Right atrium auricular region (tissue), 2 donors: ENCODE measurements around the gene NEGR1. TPM values are rescaled to one million over a fixed set of nuclear protein-coding genes. Genes with fewer than 3 reads are reported as not detected.

Experiments
- DNase-seq: peaks from one replicate; pipeline ENCODE4 v3.0.0-alpha.2; 2019; ENCODE audit warnings: low spot score
- H3K27ac ChIP-seq, 2 donors: fragments of 200-600 bp; sonication (generic); 1 replicate in 1 of 2; 2 replicates in 1 of 2; pipeline ENCODE4 v1.5.1; 2016 to 2019
- H3K27me3 ChIP-seq, 2 donors: fragments of 200-600 bp; sonication (generic); one replicate each; pipeline versions ENCODE4 v1.5.1 to v1.6.0; 2017 to 2019
- H3K36me3 ChIP-seq: fragments of 200-600 bp; sonication (generic); one replicate; pipeline ENCODE4 v1.5.1; 2016
- H3K4me1 ChIP-seq, 2 donors: fragments of 200-600 bp; sonication (generic); one replicate each; pipeline versions ENCODE4 v1.5.1 to v1.6.0; 2017 to 2019
- H3K4me3 ChIP-seq, 2 donors: fragments of 200-600 bp; sonication (generic); 1 replicate in 1 of 2; 2 replicates in 1 of 2; pipeline ENCODE4 v1.5.1; 2017 to 2019; ENCODE audit warnings: mild to moderate bottlenecking in 1 of 2, moderate library complexity in 1 of 2
- H3K9me3 ChIP-seq, 2 donors: fragments of 200-600 bp; sonication (generic); one replicate each; pipeline ENCODE4 v1.5.1; 2019
- CTCF ChIP-seq, 2 donors: fragments of 200-600 bp; sonication (generic); IDR thresholded peaks; one replicate each; pipeline ENCODE4 v1.5.1; 2019; ENCODE audit warnings: antibody characterized with exemption in 2 of 2
- total RNA-seq, 2 donors: library from RNA; depleted of rRNA; stranded (reverse); fragments of >200 nt; gene quantifications; one replicate each; pipeline ENCODE4 v1.1.0, GENCODE V29; 2016

NEGR1 gene
- total RNA-seq, 2 donors from 2014 or later = 9.3 to 9.9 TPM

- no peak overlapping the region for H3K4me3 ChIP-seq
- no peak for TF ChIP-seq CTCF (IDR thresholded peaks at IDR 0.05)
- H3K27me3 ChIP-seq = no peaks in the 10 kb centered on the region
- H3K36me3 ChIP-seq = no peaks in the 10 kb centered on the region
- H3K9me3 ChIP-seq = no peaks in the 10 kb centered on the region
- no peaks in the 10 kb centered on the region for H3K4me1 ChIP-seq
- no peak for DNase-seq
- H3K27ac ChIP-seq = no peak overlapping the region
Observed at GRCh38 chr1:72060466-72061245, 221.7 kb downstream of the NEGR1 start.

- TF ChIP-seq CTCF (IDR thresholded peaks at IDR 0.05) = no peak
- DNase-seq = no peak
- Histone ChIP-seq H3K27me3 (no peaks in the 10 kb centered on the region), H3K36me3 (no peaks in the 10 kb centered on the region), H3K27ac (no peak overlapping the region), H3K4me1 (no peaks in the 10 kb centered on the region), H3K9me3 (no peaks in the 10 kb centered on the region), H3K4me3 (no peak overlapping the region)
Observed at GRCh38 chr1:72056516-72056915, 225.8 kb downstream of the NEGR1 start.

GRCh38 chr1:72051538-72051937, 230.8 kb downstream of the NEGR1 start:
- DNase-seq = no peak
- H3K4me1 ChIP-seq = no peaks in the 10 kb centered on the region
- no peak overlapping the region for H3K4me3 ChIP-seq
- no peaks in the 10 kb centered on the region for H3K36me3 ChIP-seq
- H3K27ac ChIP-seq = no peak overlapping the region
- no peak for TF ChIP-seq CTCF (IDR thresholded peaks at IDR 0.05)
- H3K9me3 ChIP-seq = no peaks in the 10 kb centered on the region
- H3K27me3 ChIP-seq = no peaks in the 10 kb centered on the region

- Histone ChIP-seq H3K27me3 (no peaks in the 10 kb centered on the region), H3K9me3 (no peaks in the 10 kb centered on the region), H3K27ac (no peak overlapping the region), H3K36me3 (no peaks in the 10 kb centered on the region), H3K4me3 (no peak overlapping the region), H3K4me1 (no peaks in the 10 kb centered on the region)
- no peak for DNase-seq
- TF ChIP-seq CTCF (IDR thresholded peaks at IDR 0.05) = no peak
Observed at GRCh38 chr1:72050551-72050950, 231.8 kb downstream of the NEGR1 start.

- peak; percentile 50 to 72 for TF ChIP-seq CTCF (IDR thresholded peaks at IDR 0.05)
- Histone ChIP-seq H3K36me3 (no peaks in the 10 kb centered on the region), H3K27me3 (no peaks in the 10 kb centered on the region), H3K4me1 (no peaks in the 10 kb centered on the region), H3K4me3 (no peak overlapping the region), H3K27ac (no peak overlapping the region), H3K9me3 (no peaks in the 10 kb centered on the region)
- DNase-seq = no peak
Observed at GRCh38 chr1:72037745-72038343, 244.5 kb downstream of the NEGR1 start.
